HG02588 (cell line): ENCODE measurements around the gene ASPSCR1.

Source experiments
- ATAC-seq: cut with Tn5 transposase; IDR thresholded peaks from one replicate; pipeline ENCODE4 v1.9.1; 2021; ENCODE audit warnings: mild to moderate bottlenecking, moderate library complexity; ENCODE audit not compliant: unreplicated experiment

Gene ASPSCR1

GRCh38 chr17:81960130-81960958, 17.1 kb upstream of the ASPSCR1 start:
- no peak for ATAC-seq

GRCh38 chr17:81961087-81961511, 16.3 kb upstream of the ASPSCR1 start, which contains the start of gene NOTUM:
NOTUM (minus strand) TSS chr17:81961187; CDS start chr17:81960909, 278 bp downstream.
- no peak for ATAC-seq

GRCh38 chr17:81961521-81962498, 15.6 kb upstream of the ASPSCR1 start:
- ATAC-seq = no peak

GRCh38 chr17:81962499-81963441, 14.7 kb upstream of the ASPSCR1 start:
- ATAC-seq = no peak

- ATAC-seq = no peak
Observed at GRCh38 chr17:81964081-81964849, 13.2 kb upstream of the ASPSCR1 start.

- no peak for ATAC-seq
Observed at GRCh38 chr17:81966343-81967243, 10.8 kb upstream of the ASPSCR1 start.

GRCh38 chr17:81967244-81967532, 10.2 kb upstream of the ASPSCR1 start:
- ATAC-seq = no peak

GRCh38 chr17:81967533-81968395, 9.7 kb upstream of the ASPSCR1 start:
- ATAC-seq = no peak

- no peak for ATAC-seq
Observed at GRCh38 chr17:81968396-81968745, 9.1 kb upstream of the ASPSCR1 start.

- no peak for ATAC-seq
Observed at GRCh38 chr17:81968850-81969812, 8.3 kb upstream of the ASPSCR1 start.

GRCh38 chr17:81973432-81973831, 4.0 kb upstream of the ASPSCR1 start:
- ATAC-seq = no peak

GRCh38 chr17:81976332-81977210, 858 bp upstream of the ASPSCR1 start:
- peak; percentile 2 for ATAC-seq

- ATAC-seq = no peak
Observed at GRCh38 chr17:81978524-81979298, 1.3 kb downstream of the ASPSCR1 start.

GRCh38 chr17:81980122-81980521, 2.7 kb downstream of the ASPSCR1 start:
- ATAC-seq = no peak

- no peak for ATAC-seq
Observed at GRCh38 chr17:81980707-81981343, 3.4 kb downstream of the ASPSCR1 start.
